ENCODE results near the gene TMEM243. TPM values are rescaled to one million over a fixed set of nuclear protein-coding genes. Genes with fewer than 3 reads are reported as not detected.

Gene TMEM243
- total RNA-seq, 1 donor from 2014 or later, result 25.4 TPM

DNA sequence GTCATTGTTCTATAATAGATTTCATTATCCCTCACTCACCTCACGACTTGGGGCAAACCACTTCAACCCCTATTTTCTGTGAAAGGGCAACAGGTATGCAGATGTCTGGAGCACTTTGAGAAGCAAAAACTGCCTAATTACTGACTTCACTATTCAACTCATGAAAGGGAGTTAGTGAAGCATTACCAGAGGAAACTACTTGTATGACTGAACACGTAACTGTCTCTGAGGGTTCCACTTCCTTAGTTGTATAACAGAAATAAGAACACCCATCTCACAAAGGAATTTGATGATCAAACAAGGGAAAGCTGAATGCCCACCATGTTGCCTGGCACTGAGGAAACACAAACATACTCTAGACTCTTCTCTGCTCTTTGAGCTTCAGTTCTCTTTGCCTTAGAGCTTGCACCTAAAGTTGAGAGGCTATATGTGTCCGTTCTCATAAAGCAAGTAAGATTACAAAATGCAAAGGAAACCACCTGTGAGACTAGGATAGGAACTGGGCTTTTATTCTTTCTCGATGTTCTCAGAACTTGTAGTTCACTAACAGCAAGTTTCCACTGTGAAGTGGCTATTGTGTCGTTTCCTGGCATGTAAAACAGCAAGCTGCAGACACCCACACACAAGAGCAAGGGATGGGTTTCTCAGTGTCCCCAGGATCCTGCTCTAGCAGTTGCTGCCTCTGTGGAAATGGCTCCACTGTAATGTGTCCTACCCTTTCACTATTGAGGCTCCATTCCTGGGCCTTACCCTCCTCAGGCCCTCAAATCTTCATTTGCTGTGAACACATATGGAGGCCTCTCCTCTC is 2.6 kb downstream of the TMEM243 start:
- H3K4me3 ChIP-seq (ENCODE audit: insufficient read depth, low read depth, low read length), result no peak overlapping the region
- no peak overlapping the region for H3K4me2 ChIP-seq (ENCODE audit: low read length)
- peaks cover 2% of the 10 kb centered on the region for H3K27me3 Mint-ChIP-seq (ENCODE audit: low read depth, unreplicated experiment)
- FAIRE-seq (no peak), DNase-seq (ENCODE audit: low read depth) (no peak)
- H3K9me3 Mint-ChIP-seq (ENCODE audit: unreplicated experiment), result no peaks in the 10 kb centered on the region
- H3K27ac ChIP-seq (ENCODE audit: low read depth, low read length), result no peak overlapping the region
- H3K36me3 ChIP-seq (ENCODE audit: insufficient read depth, low read length), result peaks cover 4% of the 10 kb centered on the region
- H3K9ac ChIP-seq (ENCODE audit: low read length), result no peak overlapping the region
- TF ChIP-seq, protein P1, sequence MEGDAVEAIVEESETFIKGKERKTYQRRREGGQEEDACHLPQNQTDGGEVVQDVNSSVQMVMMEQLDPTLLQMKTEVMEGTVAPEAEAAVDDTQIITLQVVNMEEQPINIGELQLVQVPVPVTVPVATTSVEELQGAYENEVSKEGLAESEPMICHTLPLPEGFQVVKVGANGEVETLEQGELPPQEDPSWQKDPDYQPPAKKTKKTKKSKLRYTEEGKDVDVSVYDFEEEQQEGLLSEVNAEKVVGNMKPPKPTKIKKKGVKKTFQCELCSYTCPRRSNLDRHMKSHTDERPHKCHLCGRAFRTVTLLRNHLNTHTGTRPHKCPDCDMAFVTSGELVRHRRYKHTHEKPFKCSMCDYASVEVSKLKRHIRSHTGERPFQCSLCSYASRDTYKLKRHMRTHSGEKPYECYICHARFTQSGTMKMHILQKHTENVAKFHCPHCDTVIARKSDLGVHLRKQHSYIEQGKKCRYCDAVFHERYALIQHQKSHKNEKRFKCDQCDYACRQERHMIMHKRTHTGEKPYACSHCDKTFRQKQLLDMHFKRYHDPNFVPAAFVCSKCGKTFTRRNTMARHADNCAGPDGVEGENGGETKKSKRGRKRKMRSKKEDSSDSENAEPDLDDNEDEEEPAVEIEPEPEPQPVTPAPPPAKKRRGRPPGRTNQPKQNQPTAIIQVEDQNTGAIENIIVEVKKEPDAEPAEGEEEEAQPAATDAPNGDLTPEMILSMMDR (IDR thresholded peaks at IDR 0.05; ENCODE audit: insufficient read depth, low read depth, low read length), result no peak
- TF ChIP-seq EZH2 (IDR thresholded peaks at IDR 0.05; ENCODE audit: insufficient read depth, low read length), result no peak
- H3K9me3 ChIP-seq (ENCODE audit: insufficient read depth, low read depth, low read length), result no peaks in the 10 kb centered on the region
- peaks cover 48% of the 10 kb centered on the region for H4K20me1 ChIP-seq (ENCODE audit: insufficient read depth, low read length)
- H3K4me3 Mint-ChIP-seq (ENCODE audit: unreplicated experiment), result peak overlapping the region; percentile 34
- no peak overlapping the region for H2AFZ ChIP-seq (ENCODE audit: low read depth, low read length)
- H3K27ac Mint-ChIP-seq (ENCODE audit: unreplicated experiment), result peak overlapping the region; percentile 78
- H3K4me1 Mint-ChIP-seq (ENCODE audit: low read depth, unreplicated experiment), result peaks cover 28% of the 10 kb centered on the region
- peaks cover 4% of the 10 kb centered on the region for H3K36me3 Mint-ChIP-seq (ENCODE audit: low read depth, unreplicated experiment)
- peaks cover 12% of the 10 kb centered on the region for H3K4me1 ChIP-seq (ENCODE audit: insufficient read depth, low read length)
- peaks cover 61% of the 10 kb centered on the region for H3K79me2 ChIP-seq (ENCODE audit: insufficient read depth, low read length)
- peaks cover 3% of the 10 kb centered on the region for H3K27me3 ChIP-seq (ENCODE audit: insufficient read depth, low read length)

GRCh38 chr7:87215046-87215445 is 4.5 kb downstream of the TMEM243 start:
- FAIRE-seq (no peak), DNase-seq (ENCODE audit: low read depth) (no peak)
- H3K9ac ChIP-seq (ENCODE audit: low read length), result no peak overlapping the region
- H3K9me3 Mint-ChIP-seq (ENCODE audit: unreplicated experiment), result no peaks in the 10 kb centered on the region
- peaks cover 4% of the 10 kb centered on the region for H3K36me3 ChIP-seq (ENCODE audit: insufficient read depth, low read length)
- no peak overlapping the region for H3K4me3 Mint-ChIP-seq (ENCODE audit: unreplicated experiment)
- no peaks in the 10 kb centered on the region for H3K27me3 ChIP-seq (ENCODE audit: insufficient read depth, low read length)
- peaks cover 8% of the 10 kb centered on the region for H3K4me1 ChIP-seq (ENCODE audit: insufficient read depth, low read length)
- H3K79me2 ChIP-seq (ENCODE audit: insufficient read depth, low read length), result peaks cover 78% of the 10 kb centered on the region
- H3K4me3 ChIP-seq (ENCODE audit: insufficient read depth, low read depth, low read length), result no peak overlapping the region
- no peak overlapping the region for H3K4me2 ChIP-seq (ENCODE audit: low read length)
- H4K20me1 ChIP-seq (ENCODE audit: insufficient read depth, low read length), result peaks cover 66% of the 10 kb centered on the region
- no peaks in the 10 kb centered on the region for H3K9me3 ChIP-seq (ENCODE audit: insufficient read depth, low read depth, low read length)
- peaks cover 6% of the 10 kb centered on the region for H3K36me3 Mint-ChIP-seq (ENCODE audit: low read depth, unreplicated experiment)
- H2AFZ ChIP-seq (ENCODE audit: low read depth, low read length), result no peak overlapping the region
- no peak for TF ChIP-seq EZH2 (IDR thresholded peaks at IDR 0.05; ENCODE audit: insufficient read depth, low read length)
- TF ChIP-seq, protein P1 (IDR thresholded peaks at IDR 0.05; ENCODE audit: insufficient read depth, low read depth, low read length), result no peak
- H3K27ac Mint-ChIP-seq (ENCODE audit: unreplicated experiment), result no peak overlapping the region
- H3K27ac ChIP-seq (ENCODE audit: low read depth, low read length), result no peak overlapping the region
- peaks cover 28% of the 10 kb centered on the region for H3K4me1 Mint-ChIP-seq (ENCODE audit: low read depth, unreplicated experiment)
- no peaks in the 10 kb centered on the region for H3K27me3 Mint-ChIP-seq (ENCODE audit: low read depth, unreplicated experiment)

- H3K27me3 ChIP-seq (ENCODE audit: insufficient read depth, low read length), result no peaks in the 10 kb centered on the region
- H3K27ac ChIP-seq (ENCODE audit: low read depth, low read length), result no peak overlapping the region
- H3K9me3 ChIP-seq (ENCODE audit: insufficient read depth, low read depth, low read length), result no peaks in the 10 kb centered on the region
- DNase-seq (ENCODE audit: low read depth) (no peak), FAIRE-seq (no peak)
- H3K36me3 Mint-ChIP-seq (ENCODE audit: low read depth, unreplicated experiment), result peaks cover 12% of the 10 kb centered on the region
- H3K4me3 ChIP-seq (ENCODE audit: insufficient read depth, low read depth, low read length), result no peak overlapping the region
- H3K27me3 Mint-ChIP-seq (ENCODE audit: low read depth, unreplicated experiment), result no peaks in the 10 kb centered on the region
- H3K36me3 ChIP-seq (ENCODE audit: insufficient read depth, low read length), result peaks cover 4% of the 10 kb centered on the region
- H3K9me3 Mint-ChIP-seq (ENCODE audit: unreplicated experiment), result no peaks in the 10 kb centered on the region
- H3K27ac Mint-ChIP-seq (ENCODE audit: unreplicated experiment), result no peak overlapping the region
- peaks cover 73% of the 10 kb centered on the region for H4K20me1 ChIP-seq (ENCODE audit: insufficient read depth, low read length)
- no peak overlapping the region for H3K9ac ChIP-seq (ENCODE audit: low read length)
- H3K79me2 ChIP-seq (ENCODE audit: insufficient read depth, low read length), result peaks cover 75% of the 10 kb centered on the region
- H3K4me1 ChIP-seq (ENCODE audit: insufficient read depth, low read length), result peaks cover 7% of the 10 kb centered on the region
- no peak overlapping the region for H2AFZ ChIP-seq (ENCODE audit: low read depth, low read length)
- H3K4me1 Mint-ChIP-seq (ENCODE audit: low read depth, unreplicated experiment), result peaks cover 32% of the 10 kb centered on the region
- no peak overlapping the region for H3K4me3 Mint-ChIP-seq (ENCODE audit: unreplicated experiment)
- peak overlapping the region; percentile 8 for H3K4me2 ChIP-seq (ENCODE audit: low read length)
- TF ChIP-seq, protein P1 (IDR thresholded peaks at IDR 0.05; ENCODE audit: insufficient read depth, low read depth, low read length), result no peak
- no peak for TF ChIP-seq EZH2 (IDR thresholded peaks at IDR 0.05; ENCODE audit: insufficient read depth, low read length)
Observed at GRCh38 chr7:87213811-87214210, 5.7 kb downstream of the TMEM243 start.
